ENCODE measurements around the gene WDFY4.

WDFY4 gene

DNA sequence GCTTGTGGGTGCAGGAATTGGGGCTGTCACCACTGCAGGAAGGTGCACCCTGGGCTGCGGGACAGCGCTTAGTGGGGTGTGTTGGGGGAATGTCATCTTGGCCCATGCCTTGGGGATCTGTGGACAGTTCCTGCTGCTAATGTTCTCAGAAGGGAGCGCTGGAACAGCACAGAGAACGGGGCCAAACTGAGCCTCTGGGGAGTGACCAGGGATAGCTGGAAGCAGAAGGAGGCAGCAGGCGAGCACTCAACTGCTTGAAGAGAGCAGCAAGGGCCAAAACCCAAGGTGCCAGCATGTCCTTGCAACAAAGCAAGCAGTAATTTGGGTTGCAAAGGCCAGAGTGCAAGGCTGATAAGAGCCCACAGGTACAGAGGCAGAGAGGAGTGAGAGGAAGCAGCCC is 31.3 kb upstream of the WDFY4 start:
- Histone ChIP-seq H3K4me1 (ENCODE audit: control insufficient read depth in 2 of 2, insufficient read depth in 1 of 2, low read depth in 1 of 2, low read length in 2 of 2) (peaks cover 0 to 5% of the 10 kb centered on the region in 2 donors), H3K9ac (ENCODE audit: low read depth, low read length, poor library complexity) (no peak overlapping the region), H3K4me3 (ENCODE audit: low read length in 2 of 2) (no peak overlapping the region), H3K14ac (ENCODE audit: low read length) (no peak overlapping the region), H3K9me3 (replicated peaks in 1 of 2; ENCODE audit: control insufficient read depth in 2 of 2, insufficient read depth in 1 of 2, low read depth in 1 of 2, low read length in 2 of 2) (no peaks in the 10 kb centered on the region), H4K8ac (ENCODE audit: low read depth, low read length) (no peak overlapping the region), H2AFZ (ENCODE audit: low read length) (no peak overlapping the region), H3K23ac (ENCODE audit: low read depth, low read length, poor library complexity) (no peak overlapping the region), H2BK12ac (ENCODE audit: low read length) (no peak overlapping the region), H4K91ac (ENCODE audit: low read depth, low read length, poor library complexity) (no peak overlapping the region), H2BK120ac (ENCODE audit: low read depth, low read length) (no peak overlapping the region), H3K36me3 (replicated peaks in 1 of 2; ENCODE audit: control insufficient read depth in 2 of 2, insufficient read depth in 2 of 2, low read length in 2 of 2) (no peaks in the 10 kb centered on the region), H3K27ac (replicated peaks; ENCODE audit: low read length) (no peak overlapping the region), H2AK5ac (ENCODE audit: low read depth, low read length) (no peak overlapping the region), H3K79me1 (ENCODE audit: low read depth, low read length) (no peaks in the 10 kb centered on the region), H3K4me2 (ENCODE audit: insufficient read depth, low read length, poor library complexity, severe bottlenecking) (no peak overlapping the region), H3K18ac (ENCODE audit: low read length) (no peak overlapping the region), H3K27me3 (ENCODE audit: control insufficient read depth in 3 of 3, insufficient read depth in 3 of 3, low read depth in 1 of 3, low read length in 3 of 3) (peaks cover 0 to 11% (median 0%) of the 10 kb centered on the region in 3 experiments), H3K4ac (ENCODE audit: low read length) (no peak overlapping the region), H2BK5ac (ENCODE audit: low read length) (no peak overlapping the region), H2BK15ac (ENCODE audit: low read length) (no peak overlapping the region)
- DNase-seq (ENCODE audit: low spot score) = no peak
- no CpG with 5 or more reads among the region's 5 CpGs for WGBS, 2 donors (ENCODE audit: extremely low coverage in 2 of 2, insufficient read length in 2 of 2, insufficient replicate concordance in 1 of 2)

DNA sequence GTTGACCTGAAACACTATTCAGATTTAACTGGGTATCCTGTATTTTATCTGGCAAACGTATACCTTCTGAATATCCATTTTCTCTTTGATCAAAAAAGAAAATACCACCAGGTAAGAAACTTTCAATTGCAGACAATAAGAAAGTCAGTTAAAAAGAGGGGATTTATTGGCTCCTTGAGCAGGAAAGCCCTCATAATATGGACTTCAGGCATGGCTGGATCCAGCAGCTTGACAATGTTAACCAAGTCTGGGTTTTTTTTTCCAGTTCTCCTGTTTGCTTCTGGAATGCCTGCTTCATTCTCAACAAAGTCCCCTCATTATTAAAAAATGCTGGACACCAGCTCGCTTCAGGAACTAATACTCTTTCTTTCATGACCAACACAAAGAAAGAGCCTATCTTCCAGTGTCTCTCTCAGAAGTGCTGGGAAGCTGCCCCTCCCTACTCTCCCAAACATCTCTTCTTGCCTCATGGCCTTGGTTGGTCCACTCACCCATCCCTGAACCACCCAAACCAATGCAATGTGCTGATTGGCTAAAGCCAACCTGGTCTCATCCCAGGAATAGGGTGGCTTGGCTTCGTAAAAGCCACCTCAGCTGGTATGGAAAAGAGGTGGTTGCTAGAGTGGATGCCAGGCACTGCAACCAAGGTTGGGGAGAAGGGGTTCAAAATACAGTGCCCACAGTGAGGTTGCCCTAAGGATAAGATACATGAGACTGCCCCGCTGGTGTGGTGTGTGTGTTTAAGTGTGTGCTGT is 30.6 kb upstream of the WDFY4 start:
- Histone ChIP-seq H2BK15ac (ENCODE audit: low read length) (no peak overlapping the region), H3K9me3 (replicated peaks in 1 of 2; ENCODE audit: control insufficient read depth in 2 of 2, insufficient read depth in 1 of 2, low read depth in 1 of 2, low read length in 2 of 2) (no peaks in the 10 kb centered on the region), H3K4me2 (ENCODE audit: insufficient read depth, low read length, poor library complexity, severe bottlenecking) (no peak overlapping the region), H3K27me3 (ENCODE audit: control insufficient read depth in 3 of 3, insufficient read depth in 3 of 3, low read depth in 1 of 3, low read length in 3 of 3) (peaks cover 0 to 11% (median 0%) of the 10 kb centered on the region in 3 experiments), H3K4me3 (ENCODE audit: low read length in 2 of 2) (no peak overlapping the region), H3K4ac (ENCODE audit: low read length) (no peak overlapping the region), H2AFZ (ENCODE audit: low read length) (no peak overlapping the region), H4K91ac (ENCODE audit: low read depth, low read length, poor library complexity) (no peak overlapping the region), H2AK5ac (ENCODE audit: low read depth, low read length) (no peak overlapping the region), H3K14ac (ENCODE audit: low read length) (no peak overlapping the region), H3K4me1 (ENCODE audit: control insufficient read depth in 2 of 2, insufficient read depth in 1 of 2, low read depth in 1 of 2, low read length in 2 of 2) (peaks cover 0 to 5% of the 10 kb centered on the region in 2 donors), H3K27ac (replicated peaks; ENCODE audit: low read length) (no peak overlapping the region), H3K36me3 (replicated peaks in 1 of 2; ENCODE audit: control insufficient read depth in 2 of 2, insufficient read depth in 2 of 2, low read length in 2 of 2) (no peaks in the 10 kb centered on the region), H3K9ac (ENCODE audit: low read depth, low read length, poor library complexity) (no peak overlapping the region), H2BK5ac (ENCODE audit: low read length) (no peak overlapping the region), H3K18ac (ENCODE audit: low read length) (no peak overlapping the region), H3K79me1 (ENCODE audit: low read depth, low read length) (no peaks in the 10 kb centered on the region), H4K8ac (ENCODE audit: low read depth, low read length) (no peak overlapping the region), H3K23ac (ENCODE audit: low read depth, low read length, poor library complexity) (no peak overlapping the region), H2BK120ac (ENCODE audit: low read depth, low read length) (no peak overlapping the region), H2BK12ac (ENCODE audit: low read length) (no peak overlapping the region)
- WGBS, 2 donors (ENCODE audit: extremely low coverage in 2 of 2, insufficient read length in 2 of 2, insufficient replicate concordance in 1 of 2) = no CpG with 5 or more reads among the region's 4 CpGs
- DNase-seq (ENCODE audit: low spot score) = no peak

DNA sequence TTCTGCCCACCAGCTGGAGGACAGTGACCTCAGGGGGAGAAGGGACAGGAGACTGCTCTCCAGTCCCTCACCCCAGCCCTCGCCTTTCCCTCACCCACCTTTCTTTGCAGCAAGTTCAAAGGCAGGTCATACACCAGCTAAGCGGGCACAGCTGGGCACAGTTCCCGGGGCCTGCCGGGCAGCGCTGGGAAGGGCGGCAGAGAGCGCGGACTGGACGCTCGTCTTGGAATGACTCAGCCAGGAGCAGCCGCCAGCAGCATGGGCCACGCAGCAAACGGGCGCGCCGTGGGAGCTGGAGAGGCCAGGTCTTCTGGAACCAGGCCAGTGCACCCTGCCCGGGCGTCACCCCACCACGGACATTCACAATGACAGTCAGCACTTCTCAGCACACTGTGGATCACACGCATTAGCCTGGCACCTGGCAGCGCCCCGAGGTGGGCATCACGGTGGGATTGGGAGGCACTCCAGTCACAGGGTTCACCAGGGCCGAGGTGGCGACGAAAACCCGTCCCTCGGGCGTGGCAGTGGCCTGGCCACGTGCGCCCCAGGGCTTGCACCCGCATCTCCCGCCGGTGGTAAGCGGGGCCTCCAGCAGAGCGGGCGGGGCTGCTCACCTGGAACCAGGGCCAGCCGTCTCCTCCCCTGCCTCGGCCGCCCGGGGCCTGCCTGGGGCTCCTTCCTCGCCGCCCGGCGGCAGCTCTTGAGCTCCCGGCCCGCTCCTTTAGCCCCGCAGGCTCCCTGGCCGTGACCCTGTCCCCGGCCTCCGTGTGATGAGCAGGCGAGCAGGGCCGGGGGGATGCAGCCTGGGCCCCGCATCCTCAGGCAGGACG is 29.0 kb upstream of the WDFY4 start:
- Histone ChIP-seq H3K27me3 (ENCODE audit: control insufficient read depth in 3 of 3, insufficient read depth in 3 of 3, low read depth in 1 of 3, low read length in 3 of 3) (peaks cover 0 to 11% (median 0%) of the 10 kb centered on the region in 3 experiments), H3K4me2 (ENCODE audit: insufficient read depth, low read length, poor library complexity, severe bottlenecking) (peak overlapping the region; percentile 55), H2BK12ac (ENCODE audit: low read length) (no peak overlapping the region), H3K9ac (ENCODE audit: low read depth, low read length, poor library complexity) (no peak overlapping the region), H3K4me1 (ENCODE audit: control insufficient read depth in 2 of 2, insufficient read depth in 1 of 2, low read depth in 1 of 2, low read length in 2 of 2) (peaks cover 0 to 5% of the 10 kb centered on the region in 2 donors), H2BK15ac (ENCODE audit: low read length) (no peak overlapping the region), H3K18ac (ENCODE audit: low read length) (peak overlapping the region; percentile 74), H3K79me1 (ENCODE audit: low read depth, low read length) (no peaks in the 10 kb centered on the region), H3K4me3 (ENCODE audit: low read length in 2 of 2) (peak overlapping the region; percentile 34 to 74), H4K91ac (ENCODE audit: low read depth, low read length, poor library complexity) (no peak overlapping the region), H3K36me3 (replicated peaks in 1 of 2; ENCODE audit: control insufficient read depth in 2 of 2, insufficient read depth in 2 of 2, low read length in 2 of 2) (no peaks in the 10 kb centered on the region), H2BK5ac (ENCODE audit: low read length) (peak overlapping the region; percentile 32), H3K9me3 (replicated peaks in 1 of 2; ENCODE audit: control insufficient read depth in 2 of 2, insufficient read depth in 1 of 2, low read depth in 1 of 2, low read length in 2 of 2) (no peaks in the 10 kb centered on the region), H2AK5ac (ENCODE audit: low read depth, low read length) (peak overlapping the region; percentile 32), H3K14ac (ENCODE audit: low read length) (no peak overlapping the region), H3K23ac (ENCODE audit: low read depth, low read length, poor library complexity) (peak overlapping the region; percentile 87), H2BK120ac (ENCODE audit: low read depth, low read length) (no peak overlapping the region), H3K4ac (ENCODE audit: low read length) (no peak overlapping the region), H2AFZ (ENCODE audit: low read length) (peak overlapping the region; percentile 94), H3K27ac (replicated peaks; ENCODE audit: low read length) (no peak overlapping the region), H4K8ac (ENCODE audit: low read depth, low read length) (no peak overlapping the region)
- no CpG with 5 or more reads among the region's 55 CpGs for WGBS, 2 donors (ENCODE audit: extremely low coverage in 2 of 2, insufficient read length in 2 of 2, insufficient replicate concordance in 1 of 2)
- no peak for DNase-seq (ENCODE audit: low spot score)
